HepG2 (cell line): Measurements from ENCODE around the gene GRHPR. TPM values are rescaled to one million over a fixed set of nuclear protein-coding genes. Genes with fewer than 3 reads are reported as not detected.
A peak's percentile ranks its signal among the peaks of the same experiment; 100 is the strongest.

Source experiments
- ATAC-seq: fragments of 200-7000 bp; cut with Tn5 transposase; 3 replicates; pipeline ENCODE4 v1.9.1; 2020; ENCODE audit warnings: mild to moderate bottlenecking, moderate library complexity
- BruUV-seq: library from RNA; stranded (reverse); fragments of 400-500 nt; replicated peaks from 2 replicates; lab custom pipeline; 2021; lab: Mats Ljungman, UMichigan
- CTCF ChIA-PET: fragments of 300-600 bp; formaldehyde crosslinking; extraction: SDS; loops from one replicate; lab custom pipeline; 2021; ENCODE audit warnings: low total read pairs, inconsistent platforms, low intra/inter-chr PET ratio; lab: Yijun Ruan, JAX
- POLR2A ChIA-PET: fragments of 350-600 bp; sonication (Branson Sonifier 250); formaldehyde crosslinking; loops from one replicate; lab custom pipeline; 2020; ENCODE audit warnings: antibody characterized with exemption, inconsistent platforms; lab: Yijun Ruan, JAX
- DNase-seq: peaks from one replicate; pipeline ENCODE4 v3.0.0-alpha.2; 2015; ENCODE audit warnings: low spot score
- FAIRE-seq: peaks from 3 replicates; lab custom pipeline; 2011; peaks lifted over from hg19 to GRCh38; lab: Jason Lieb, UNC
- H2AFZ ChIP-seq: one replicate; pipeline ENCODE4 v1.6.1; 2011; ENCODE audit warnings: low read length, inconsistent platforms
- H3K27ac ChIP-seq: fragments of 300-600 bp; 3 replicates; pipeline ENCODE4 v1.8.0; 2011; ENCODE audit warnings: mixed run types, mild to moderate bottlenecking, mixed read lengths, low read length, inconsistent platforms; ENCODE audit not compliant: insufficient read depth; ENCODE audit errors: extremely low read length
- H3K27me3 ChIP-seq, 2 experiments: fragments of 200-600 bp in 1 of 2; 2 replicates in 1 of 2; 3 replicates in 1 of 2; pipeline versions ENCODE4 v1.6.0 to v1.8.0; 2011; ENCODE audit warnings: low read length in 2 of 2, mild to moderate bottlenecking in 2 of 2, moderate library complexity in 2 of 2, inconsistent platforms in 1 of 2; ENCODE audit not compliant: insufficient read depth in 2 of 2, control insufficient read depth in 1 of 2
- H3K36me3 ChIP-seq, 2 experiments: fragments of 200-600 bp in 1 of 2; replicated peaks in 1 of 2; 2 replicates in 1 of 2; 3 replicates in 1 of 2; pipeline versions ENCODE4 v1.5.1 to v1.8.0; 2011; ENCODE audit warnings: low read length in 2 of 2, inconsistent platforms in 1 of 2; ENCODE audit not compliant: insufficient read depth in 2 of 2, control insufficient read depth in 1 of 2
- H3K4me1 ChIP-seq: 2 replicates; pipeline ENCODE4 v1.5.1; 2012; ENCODE audit warnings: low read length, inconsistent platforms; ENCODE audit not compliant: insufficient read depth
- H3K4me2 ChIP-seq: 2 replicates; pipeline ENCODE4 v1.6.0; 2011; ENCODE audit warnings: low read depth, low read length, inconsistent platforms
- H3K4me3 ChIP-seq, 3 experiments: fragments of 200-600 bp in 1 of 3; sonication (generic), shearing (Covaris generic) in 1 of 3; replicated peaks in 1 of 3; 2 replicates each; pipeline ENCODE4 v1.5.1; 2011 to 2016; ENCODE audit warnings: low read length in 3 of 3, inconsistent platforms in 2 of 3, low read depth in 2 of 3, mild to moderate bottlenecking in 2 of 3, control low read depth in 1 of 3, mixed read lengths in 1 of 3; ENCODE audit not compliant: insufficient read depth in 1 of 3
- H3K79me2 ChIP-seq: one replicate; pipeline ENCODE4 v1.6.1; 2011; ENCODE audit warnings: low read length, inconsistent platforms; ENCODE audit not compliant: insufficient read depth
- H3K9ac ChIP-seq: 2 replicates; pipeline ENCODE4 v1.6.0; 2011; ENCODE audit warnings: mild to moderate bottlenecking, low read depth, low read length, inconsistent platforms; ENCODE audit not compliant: insufficient read depth
- H3K9me3 ChIP-seq: 2 replicates; pipeline ENCODE4 v1.5.1; 2012; ENCODE audit warnings: mild to moderate bottlenecking, low read length
- H4K20me1 ChIP-seq: 2 replicates; pipeline ENCODE4 v1.6.0; 2011; ENCODE audit warnings: inconsistent platforms, mild to moderate bottlenecking, low read length, moderate library complexity; ENCODE audit not compliant: insufficient read depth
- AHR ChIP-seq: IDR thresholded peaks from 2 replicates; pipeline ENCODE4 v1.6.1; 2018; ENCODE audit warnings: missing genetic modification reagents, missing compliant biosample characterization
- BORCS8-MEF2B ChIP-seq: sonication (generic); formaldehyde crosslinking; IDR thresholded peaks from 2 replicates; pipeline ENCODE4 v1.8.0; 2022; ENCODE audit warnings: mild to moderate bottlenecking, missing genetic modification reagents
- KDM2A ChIP-seq: sonication (generic); formaldehyde crosslinking; IDR thresholded peaks from 2 replicates; pipeline ENCODE4 v1.4.0; 2020; ENCODE audit warnings: low read depth, missing genetic modification reagents, borderline replicate concordance
- KDM5B ChIP-seq: sonication (generic); formaldehyde crosslinking; IDR thresholded peaks from 2 replicates; pipeline ENCODE4 v1.4.0; 2020; ENCODE audit warnings: missing genetic modification reagents, mild to moderate bottlenecking, borderline replicate concordance
- SRSF1 ChIP-seq: fragments of 200-400 bp; formaldehyde crosslinking; optimal IDR thresholded peaks from 2 replicates; pipeline ENCODE3; 2017; ENCODE audit warnings: mild to moderate bottlenecking, low read depth, low read length, moderate library complexity
- ZNF432 ChIP-seq: sonication (generic); formaldehyde crosslinking; IDR thresholded peaks from 2 replicates; pipeline ENCODE4 v1.5.0; 2020; ENCODE audit warnings: missing genetic modification reagents, mild to moderate bottlenecking, borderline replicate concordance
- ZNF605 ChIP-seq: sonication (generic); formaldehyde crosslinking; IDR thresholded peaks from 2 replicates; pipeline ENCODE4 v1.8.0; 2022; ENCODE audit warnings: mild to moderate bottlenecking, missing genetic modification reagents
- WGBS: methylation state at CpG from one replicate; pipeline ENCODE4 v1.1.6; 2017; ENCODE audit warnings: low lambda C conversion rate; 5-methylcytosine and 5-hydroxymethylcytosine counted together
- in situ Hi-C: cut with HindIII; loops from 2 replicates; pipeline ENCODE4 v1.10.0; 2017; ENCODE audit warnings: low pct_unique_long_range_greater_than_20kb; ENCODE audit not compliant: extremely low pct_ligation_motif_present
- intact Hi-C: fragments of 100-400 bp; cut with micrococcal nuclease; formaldehyde crosslinking; loops from one replicate; pipeline ENCODE4 v1.10.0; 2022; ENCODE audit not compliant: unreplicated experiment
- polyA plus RNA-seq, 8 experiments: library from polyadenylated mRNA; depleted of rRNA in 3 of 8; stranded (reverse) in 7 of 8; unstranded in 1 of 8; fragments of >200 nt; fragmentation: Illumina TruSeq in 4 of 8; extraction: Trizol in 4 of 8; gene quantifications; 2 replicates each; pipeline versions ENCODE4 v1.2.1 to v1.2.3, GENCODE V29; 2011 to 2016; ENCODE audit warnings: low read depth in 4 of 8, missing spikeins in 1 of 8, mixed read lengths in 1 of 8; ENCODE audit not compliant: insufficient read depth in 1 of 8
- total RNA-seq, 5 experiments: library from RNA; depleted of rRNA; stranded (reverse); fragments of >200 nt; fragmentation: Illumina TruSeq; extraction: Trizol; gene quantifications; 2 replicates each; pipeline ENCODE4 v1.2.3, GENCODE V29; 2016; ENCODE audit warnings: low read depth in 1 of 5
- TF ChIP-seq, protein P1 (sequence below): sonication (generic); formaldehyde crosslinking; IDR thresholded peaks from 2 replicates; pipeline ENCODE4 v1.4.0; 2020; ENCODE audit warnings: missing genetic modification reagents
- TF ChIP-seq, protein P2 (sequence below): sonication (generic); formaldehyde crosslinking; IDR thresholded peaks from 2 replicates; pipeline ENCODE4 v1.4.0; 2020; ENCODE audit warnings: missing genetic modification reagents, low read depth, mild to moderate bottlenecking, borderline replicate concordance
- TF ChIP-seq, protein P3 (sequence below): IDR thresholded peaks from 2 replicates; pipeline ENCODE4 v1.6.1; 2016; ENCODE audit warnings: low read depth
- TF ChIP-seq, protein P4 (sequence below): sonication (generic); formaldehyde crosslinking; IDR thresholded peaks from 2 replicates; pipeline ENCODE4 v1.5.1; 2020; ENCODE audit warnings: mild to moderate bottlenecking, missing genetic modification reagents, moderate library complexity

The GRHPR gene
- total and polyA plus RNA-seq, 2 of the 13 experiments (the other 11 are each of a cell fraction or from before 2014, with no cell fraction given), result 113 to 115 TPM

DNA sequence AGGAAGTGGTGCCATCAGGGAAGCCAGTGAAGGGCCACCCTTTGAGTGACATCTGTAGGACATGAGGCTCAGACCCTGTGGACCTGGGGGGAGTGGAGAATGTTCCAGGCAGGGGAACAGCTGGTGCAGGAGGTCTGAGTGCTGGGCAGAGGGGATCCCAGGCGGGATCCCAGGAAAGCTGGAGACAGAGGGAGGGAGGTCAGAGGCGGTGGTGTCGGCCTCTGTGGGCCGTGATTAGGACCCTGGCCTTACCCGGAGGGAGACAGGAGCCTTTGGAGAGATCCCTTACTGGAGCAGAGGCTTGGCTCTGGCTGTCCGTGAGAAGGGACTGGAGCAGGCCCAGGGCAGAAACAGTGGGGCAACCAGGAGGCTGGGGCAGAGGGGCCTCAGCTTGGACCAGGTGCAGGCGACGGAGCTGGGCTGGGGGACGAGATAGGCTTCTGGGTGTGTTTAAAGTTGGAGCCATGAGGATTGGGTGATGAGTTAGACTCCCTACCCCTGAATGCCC is 12.1 kb upstream of the GRHPR start (continued):
- no peak for TF ChIP-seq KDM5B
- TF ChIP-seq AHR (CRISPR knock-in tag), result no peak

DNA sequence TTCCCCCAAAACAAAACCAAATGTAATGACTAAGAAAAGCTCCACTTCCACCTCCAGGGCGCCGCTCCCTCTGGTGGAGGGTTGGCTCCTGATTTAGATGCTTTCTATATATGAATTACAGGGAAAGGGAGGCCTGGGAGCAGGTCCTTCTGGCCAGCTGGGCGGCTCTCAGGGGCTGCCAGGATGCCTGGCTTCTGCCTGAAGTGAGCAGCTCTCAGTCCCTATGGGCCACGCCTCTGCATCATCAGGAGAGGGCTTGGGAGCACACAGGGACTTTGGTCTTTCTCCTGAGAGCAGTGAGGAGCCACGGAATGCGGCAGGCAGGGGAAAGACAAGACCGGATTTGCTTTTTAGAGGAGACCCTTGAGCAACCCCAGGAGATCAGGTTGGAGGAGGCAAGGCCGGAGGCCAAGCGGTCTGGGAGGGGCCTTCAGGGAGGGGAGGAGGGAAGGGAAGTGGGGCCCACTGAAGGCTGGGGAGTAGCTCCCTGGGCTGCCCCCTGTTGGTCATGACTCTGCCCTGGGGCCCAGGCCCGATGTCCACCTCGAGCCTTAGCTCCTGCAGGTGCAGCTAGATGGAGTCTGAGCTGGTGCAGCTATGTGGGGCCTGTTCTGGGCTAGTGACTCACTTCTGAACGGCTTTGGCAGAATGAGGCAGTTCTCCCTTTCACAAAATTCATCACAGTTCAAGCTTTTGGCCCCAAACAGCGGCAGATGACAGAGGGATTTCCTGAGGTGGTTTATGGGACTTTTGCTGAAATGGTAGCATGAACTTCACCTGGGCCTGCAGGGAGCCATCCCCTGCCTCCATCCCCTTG is 11.3 kb upstream of the GRHPR start:
- peak overlapping the region; percentile 34 to 65 (median 39); a peak in 5 of 6 replicates for H3K4me3 ChIP-seq
- TF ChIP-seq BORCS8-MEF2B (CRISPR knock-in tag), result 0 out of 2 replicates have a peak, but pooled peaks have one; percentile 27
- 0 out of 2 replicates have a peak, but pooled peaks have one; percentile 24 for TF ChIP-seq KDM2A
- TF ChIP-seq, protein P1, sequence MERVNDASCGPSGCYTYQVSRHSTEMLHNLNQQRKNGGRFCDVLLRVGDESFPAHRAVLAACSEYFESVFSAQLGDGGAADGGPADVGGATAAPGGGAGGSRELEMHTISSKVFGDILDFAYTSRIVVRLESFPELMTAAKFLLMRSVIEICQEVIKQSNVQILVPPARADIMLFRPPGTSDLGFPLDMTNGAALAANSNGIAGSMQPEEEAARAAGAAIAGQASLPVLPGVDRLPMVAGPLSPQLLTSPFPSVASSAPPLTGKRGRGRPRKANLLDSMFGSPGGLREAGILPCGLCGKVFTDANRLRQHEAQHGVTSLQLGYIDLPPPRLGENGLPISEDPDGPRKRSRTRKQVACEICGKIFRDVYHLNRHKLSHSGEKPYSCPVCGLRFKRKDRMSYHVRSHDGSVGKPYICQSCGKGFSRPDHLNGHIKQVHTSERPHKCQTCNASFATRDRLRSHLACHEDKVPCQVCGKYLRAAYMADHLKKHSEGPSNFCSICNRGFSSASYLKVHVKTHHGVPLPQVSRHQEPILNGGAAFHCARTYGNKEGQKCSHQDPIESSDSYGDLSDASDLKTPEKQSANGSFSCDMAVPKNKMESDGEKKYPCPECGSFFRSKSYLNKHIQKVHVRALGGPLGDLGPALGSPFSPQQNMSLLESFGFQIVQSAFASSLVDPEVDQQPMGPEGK (CRISPR knock-in tag), result peak; percentile 78
- TF ChIP-seq, protein P2, sequence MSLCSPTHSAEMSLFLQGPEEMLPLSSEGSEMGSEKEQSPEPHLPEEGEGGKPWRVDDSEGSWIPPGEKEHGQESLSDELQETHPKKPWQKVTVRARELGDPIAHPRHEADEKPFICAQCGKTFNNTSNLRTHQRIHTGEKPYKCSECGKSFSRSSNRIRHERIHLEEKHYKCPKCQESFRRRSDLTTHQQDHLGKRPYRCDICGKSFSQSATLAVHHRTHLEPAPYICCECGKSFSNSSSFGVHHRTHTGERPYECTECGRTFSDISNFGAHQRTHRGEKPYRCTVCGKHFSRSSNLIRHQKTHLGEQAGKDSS (CRISPR knock-in tag), result peak; percentile 42; the same call in 1 of the 2 replicates
- TF ChIP-seq ZNF432 (CRISPR knock-in tag), result no peak
- TF ChIP-seq, protein P3, sequence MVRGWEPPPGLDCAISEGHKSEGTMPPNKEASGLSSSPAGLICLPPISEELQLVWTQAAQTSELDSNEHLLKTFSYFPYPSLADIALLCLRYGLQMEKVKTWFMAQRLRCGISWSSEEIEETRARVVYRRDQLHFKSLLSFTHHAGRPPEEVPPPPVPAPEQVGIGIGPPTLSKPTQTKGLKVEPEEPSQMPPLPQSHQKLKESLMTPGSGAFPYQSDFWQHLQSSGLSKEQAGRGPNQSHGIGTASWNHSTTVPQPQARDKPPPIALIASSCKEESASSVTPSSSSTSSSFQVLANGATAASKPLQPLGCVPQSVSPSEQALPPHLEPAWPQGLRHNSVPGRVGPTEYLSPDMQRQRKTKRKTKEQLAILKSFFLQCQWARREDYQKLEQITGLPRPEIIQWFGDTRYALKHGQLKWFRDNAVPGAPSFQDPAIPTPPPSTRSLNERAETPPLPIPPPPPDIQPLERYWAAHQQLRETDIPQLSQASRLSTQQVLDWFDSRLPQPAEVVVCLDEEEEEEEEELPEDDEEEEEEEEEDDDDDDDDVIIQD (CRISPR knock-in tag), result 0 out of 2 replicates have a peak, but pooled peaks have one; percentile 31
- TF ChIP-seq, protein P4, sequence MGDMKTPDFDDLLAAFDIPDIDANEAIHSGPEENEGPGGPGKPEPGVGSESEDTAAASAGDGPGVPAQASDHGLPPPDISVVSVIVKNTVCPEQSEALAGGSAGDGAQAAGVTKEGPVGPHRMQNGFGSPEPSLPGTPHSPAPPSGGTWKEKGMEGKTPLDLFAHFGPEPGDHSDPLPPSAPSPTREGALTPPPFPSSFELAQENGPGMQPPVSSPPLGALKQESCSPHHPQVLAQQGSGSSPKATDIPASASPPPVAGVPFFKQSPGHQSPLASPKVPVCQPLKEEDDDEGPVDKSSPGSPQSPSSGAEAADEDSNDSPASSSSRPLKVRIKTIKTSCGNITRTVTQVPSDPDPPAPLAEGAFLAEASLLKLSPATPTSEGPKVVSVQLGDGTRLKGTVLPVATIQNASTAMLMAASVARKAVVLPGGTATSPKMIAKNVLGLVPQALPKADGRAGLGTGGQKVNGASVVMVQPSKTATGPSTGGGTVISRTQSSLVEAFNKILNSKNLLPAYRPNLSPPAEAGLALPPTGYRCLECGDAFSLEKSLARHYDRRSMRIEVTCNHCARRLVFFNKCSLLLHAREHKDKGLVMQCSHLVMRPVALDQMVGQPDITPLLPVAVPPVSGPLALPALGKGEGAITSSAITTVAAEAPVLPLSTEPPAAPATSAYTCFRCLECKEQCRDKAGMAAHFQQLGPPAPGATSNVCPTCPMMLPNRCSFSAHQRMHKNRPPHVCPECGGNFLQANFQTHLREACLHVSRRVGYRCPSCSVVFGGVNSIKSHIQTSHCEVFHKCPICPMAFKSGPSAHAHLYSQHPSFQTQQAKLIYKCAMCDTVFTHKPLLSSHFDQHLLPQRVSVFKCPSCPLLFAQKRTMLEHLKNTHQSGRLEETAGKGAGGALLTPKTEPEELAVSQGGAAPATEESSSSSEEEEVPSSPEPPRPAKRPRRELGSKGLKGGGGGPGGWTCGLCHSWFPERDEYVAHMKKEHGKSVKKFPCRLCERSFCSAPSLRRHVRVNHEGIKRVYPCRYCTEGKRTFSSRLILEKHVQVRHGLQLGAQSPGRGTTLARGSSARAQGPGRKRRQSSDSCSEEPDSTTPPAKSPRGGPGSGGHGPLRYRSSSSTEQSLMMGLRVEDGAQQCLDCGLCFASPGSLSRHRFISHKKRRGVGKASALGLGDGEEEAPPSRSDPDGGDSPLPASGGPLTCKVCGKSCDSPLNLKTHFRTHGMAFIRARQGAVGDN (CRISPR knock-in tag), result peak; percentile 69
- peak; percentile 57 for TF ChIP-seq SRSF1
- 0 out of 2 replicates have a peak, but pooled peaks have one; percentile 25 for TF ChIP-seq ZNF605 (CRISPR knock-in tag)

More for the DNA sequence above, 11.3 kb upstream of the GRHPR start:
- Histone ChIP-seq H3K9ac (peak overlapping the region; percentile 19; the same call in 1 of the 2 replicates), H3K27me3 (no peaks in the 10 kb centered on the region), H3K36me3 (no peaks in the 10 kb centered on the region), H3K4me2 (peak overlapping the region; percentile 84), H3K79me2 (no peaks in the 10 kb centered on the region), H3K4me1 (peaks cover 57% of the 10 kb centered on the region), H4K20me1 (no peaks in the 10 kb centered on the region), H3K9me3 (no peaks in the 10 kb centered on the region), H2AFZ (no peak overlapping the region), H3K27ac (no peak overlapping the region)
- CTCF ChIA-PET, result interaction anchor here (0.7 to 1.6 kb wide), 3 partner anchors 12 to 415 kb away, joined by 3 to 5 read pairs (median 3); partner anchors contain the start of gene GRHPR
- ATAC-seq (peak; percentile 82), DNase-seq (peak; percentile 56), FAIRE-seq (peak; percentile 46)
- in situ Hi-C loops (no loop called here), intact Hi-C loops (loop anchor here (5.0 kb wide), 1 partner anchor 414 kb away; no protein-coding TSS in a partner anchor)
- no TSS peak for BruUV-seq
- POLR2A ChIA-PET, result interaction anchor here (1.4 to 2.2 kb wide), 2 partner anchors 11 to 54 kb away, joined by 8 to 18 read pairs; partner anchors contain the start of genes GRHPR and ZBTB5
- WGBS, result 5% methylated on average over 6 of the region's 13 CpGs
